GM19452 (cell line): ENCODE results near the gene TICAM2.
"Not testable (repeated sequence)": the region's sequence is repeated elsewhere in the genome, so short reads cannot be mapped to it uniquely, and the experiment has no call there.

Experiments used
- ATAC-seq: cut with Tn5 transposase; IDR thresholded peaks from one replicate; pipeline ENCODE4 v1.9.1; 2021; ENCODE audit not compliant: unreplicated experiment

TICAM2 gene, protein sequence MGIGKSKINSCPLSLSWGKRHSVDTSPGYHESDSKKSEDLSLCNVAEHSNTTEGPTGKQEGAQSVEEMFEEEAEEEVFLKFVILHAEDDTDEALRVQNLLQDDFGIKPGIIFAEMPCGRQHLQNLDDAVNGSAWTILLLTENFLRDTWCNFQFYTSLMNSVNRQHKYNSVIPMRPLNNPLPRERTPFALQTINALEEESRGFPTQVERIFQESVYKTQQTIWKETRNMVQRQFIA

GRCh38 chr5:115601701-115602590 lies at the start of gene TICAM2:
TICAM2 (minus strand) TSS chr5:115602479; CDS start chr5:115581256, 21,223 bp downstream.
- ATAC-seq, result peak; percentile 74

GRCh38 chr5:115649541-115649940 lies 47.3 kb upstream of the TICAM2 start:
- ATAC-seq, result no peak

GRCh38 chr5:115648056-115648455 lies 45.8 kb upstream of the TICAM2 start:
- ATAC-seq, result no peak

- ATAC-seq, result not testable (repeated sequence)
Measured at GRCh38 chr5:115645386-115645785, 43.1 kb upstream of the TICAM2 start.

GRCh38 chr5:115644046-115644445 lies 41.8 kb upstream of the TICAM2 start:
- no peak for ATAC-seq

DNA sequence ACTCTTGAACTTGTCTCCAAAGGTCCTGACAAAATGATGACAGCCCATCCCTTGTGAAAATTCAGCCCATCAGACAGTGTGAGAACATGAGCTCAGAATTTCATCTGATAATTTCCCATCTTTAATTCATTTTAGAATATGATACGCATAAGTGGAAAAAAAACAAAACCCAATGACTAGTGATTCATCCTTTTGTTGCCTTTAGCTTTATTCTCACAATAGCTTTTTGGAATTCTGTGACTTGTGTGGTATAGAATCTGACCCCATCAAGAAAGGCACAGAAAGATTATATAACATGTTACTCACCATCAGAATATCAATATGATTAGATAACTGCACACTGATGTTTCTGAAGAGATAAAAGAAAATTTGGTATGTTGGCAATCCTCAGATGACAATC lies 39.7 kb upstream of the TICAM2 start:
- ATAC-seq, result no peak

DNA sequence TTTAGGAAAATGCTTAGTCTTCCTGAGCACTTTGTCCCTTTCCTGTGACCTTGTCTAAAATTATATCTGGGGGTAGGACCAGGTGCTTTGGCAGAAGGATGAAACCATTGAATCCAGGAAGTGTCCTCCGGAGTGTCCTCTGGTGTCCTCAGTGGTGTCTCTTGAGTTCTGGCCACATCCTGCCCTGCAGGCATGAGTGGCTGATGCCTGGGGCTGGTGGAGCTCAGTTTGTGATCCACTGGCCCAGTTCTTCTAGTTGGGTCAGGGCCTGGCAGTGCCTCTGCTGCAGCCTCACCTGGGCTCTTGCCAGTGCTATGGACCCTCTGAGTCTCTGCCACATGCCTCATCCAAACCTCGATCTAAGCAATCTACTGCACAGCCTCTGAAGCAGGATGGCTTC lies 38.0 kb upstream of the TICAM2 start:
- ATAC-seq, result no peak

DNA sequence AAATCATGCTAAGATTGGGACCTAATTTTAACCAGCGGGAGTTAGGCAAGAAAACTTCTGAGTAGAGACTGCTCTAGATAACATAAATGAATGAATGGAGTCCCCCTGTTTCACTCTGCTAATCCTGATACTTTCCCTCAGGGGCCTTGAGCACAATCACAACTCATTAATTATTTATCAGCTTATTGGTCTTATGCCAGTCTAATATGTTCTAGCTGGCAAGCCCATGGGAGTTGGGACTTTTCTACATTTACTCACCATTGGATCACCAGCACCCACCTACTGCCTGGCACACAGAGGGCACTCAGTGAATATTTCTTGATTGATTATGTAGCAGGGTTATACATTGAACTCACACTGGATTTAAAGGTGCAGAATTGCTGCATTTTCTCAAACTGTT lies 37.1 kb upstream of the TICAM2 start:
- no peak for ATAC-seq

DNA sequence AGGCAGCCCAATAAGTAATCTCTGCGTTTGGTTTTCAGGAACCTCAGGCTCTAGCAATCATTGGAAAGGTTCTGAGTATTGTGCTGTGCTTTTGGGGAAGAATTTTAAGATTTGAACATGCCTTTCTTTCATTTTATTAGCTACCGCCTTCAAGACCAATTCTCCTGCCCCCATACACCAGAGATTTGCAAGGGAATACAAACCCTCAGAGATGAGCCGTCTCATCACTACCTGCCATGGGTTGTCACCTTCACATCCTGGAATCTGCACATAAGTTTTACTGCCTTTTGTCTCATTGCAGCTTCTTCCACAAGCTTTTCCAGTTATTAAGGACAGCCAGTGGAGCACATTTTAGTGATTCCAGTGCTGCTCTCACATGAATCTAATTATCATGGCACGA lies 35.2 kb upstream of the TICAM2 start:
- ATAC-seq, result no peak

DNA sequence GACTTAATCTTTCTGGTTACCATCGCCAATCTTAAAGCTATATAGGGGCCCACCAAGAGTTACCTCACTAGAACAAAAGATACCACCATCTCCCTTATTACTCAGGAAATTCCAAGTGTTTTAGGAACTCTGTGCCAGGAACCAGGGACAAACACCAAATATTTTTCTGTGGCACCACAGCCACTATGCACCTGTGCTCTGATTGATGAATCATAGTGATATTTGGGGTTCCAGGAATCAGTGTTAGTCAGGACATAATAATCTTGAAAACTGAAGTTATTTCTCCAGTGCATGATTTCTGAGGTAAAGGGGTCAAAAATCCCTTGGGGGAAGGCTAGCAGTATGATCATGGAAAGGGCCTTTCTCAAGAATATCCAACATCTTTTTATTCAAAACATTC lies 33.7 kb upstream of the TICAM2 start:
- ATAC-seq, result no peak

GRCh38 chr5:115634343-115635132 lies 32.3 kb upstream of the TICAM2 start:
- ATAC-seq, result peak; percentile 59

GRCh38 chr5:115629903-115630302 lies 27.6 kb upstream of the TICAM2 start:
- ATAC-seq, result no peak

DNA sequence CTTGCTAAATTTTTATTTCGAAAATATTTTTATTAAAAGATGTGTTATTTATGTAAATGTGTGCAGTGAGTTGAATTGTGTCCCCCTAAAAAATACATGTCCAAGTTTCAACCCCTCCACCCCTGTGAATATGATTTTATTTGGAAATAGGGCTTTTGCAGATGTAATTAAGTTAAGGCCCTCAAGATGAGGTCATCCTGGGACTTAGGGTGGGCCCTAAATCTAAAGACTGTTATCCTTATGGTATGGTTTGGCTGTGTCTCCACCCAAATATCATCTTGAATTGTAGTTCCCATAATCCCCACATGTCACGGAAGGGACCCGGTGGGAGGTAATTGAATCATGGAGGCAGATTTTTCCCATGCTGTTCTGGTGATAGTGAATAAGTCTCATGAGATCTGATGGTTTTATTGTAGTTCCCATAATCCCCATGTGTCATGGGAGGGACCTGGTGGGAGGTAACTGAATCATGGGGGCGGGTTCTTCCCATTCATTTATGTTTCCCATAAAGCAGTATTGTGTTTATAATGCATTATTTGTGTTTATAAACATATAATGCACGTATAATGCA lies 25.1 kb upstream of the TICAM2 start:
- ATAC-seq, result no peak

DNA sequence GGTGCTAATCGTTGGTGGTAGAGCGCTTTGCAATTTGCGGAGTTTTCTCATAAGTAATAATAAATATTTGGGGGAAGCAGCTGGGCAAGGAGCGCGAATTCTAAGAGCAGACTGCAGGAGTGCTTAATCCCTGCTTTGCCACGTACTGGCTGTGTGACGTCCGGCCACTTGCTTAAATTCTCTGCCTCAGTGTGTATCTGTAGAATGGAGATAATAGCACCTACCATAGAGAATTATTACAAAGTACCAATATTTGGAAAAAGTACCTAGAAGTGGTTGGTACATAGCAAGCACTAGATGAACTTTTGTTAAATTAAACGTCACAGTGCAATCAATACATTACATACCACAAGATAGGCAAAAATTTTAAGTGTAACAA lies 24.2 kb upstream of the TICAM2 start:
- ATAC-seq, result peak; percentile 31

- peak; percentile 90 for ATAC-seq
Measured at GRCh38 chr5:115625579-115626444, 23.5 kb upstream of the TICAM2 start, which contains the start of gene TMED7. TMED7 (minus strand) TSS chr5:115626036; CDS start chr5:115625792, 244 bp downstream.

GRCh38 chr5:115624994-115625393 lies 22.7 kb upstream of the TICAM2 start:
- ATAC-seq, result no peak

GRCh38 chr5:115623658-115624057 lies 21.4 kb upstream of the TICAM2 start:
- ATAC-seq, result no peak

DNA sequence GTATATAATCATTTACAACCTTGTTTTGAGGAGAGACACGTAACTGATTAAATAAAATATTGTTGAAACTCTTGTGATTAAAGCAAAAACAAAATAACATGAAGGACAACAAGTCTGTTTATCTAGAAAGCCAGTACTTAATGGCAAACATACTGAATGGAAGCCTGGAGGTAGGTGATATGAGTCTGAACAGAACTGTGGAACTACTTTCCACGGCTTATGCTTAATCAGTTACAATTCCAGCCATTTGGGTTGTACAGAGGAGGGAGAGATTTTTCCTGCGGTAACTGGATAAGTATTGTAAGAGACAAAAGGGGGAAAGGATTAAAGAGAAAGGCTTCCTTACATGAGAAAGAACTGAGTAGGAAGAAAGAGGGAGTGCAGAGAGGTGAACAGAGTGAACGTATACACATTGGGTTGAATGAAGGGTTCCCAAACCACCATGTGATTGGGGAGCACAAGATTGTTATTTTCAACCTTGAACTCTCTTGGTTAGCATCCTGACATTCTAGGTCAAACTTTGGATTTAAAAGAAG lies 19.2 kb upstream of the TICAM2 start:
- no peak for ATAC-seq

GRCh38 chr5:115616892-115617291 lies 14.6 kb upstream of the TICAM2 start:
- no peak for ATAC-seq

GRCh38 chr5:115616472-115616871 lies 14.2 kb upstream of the TICAM2 start:
- ATAC-seq, result no peak
